ENCODE measurements around the gene UBE2N. TPM values are rescaled to one million over a fixed set of nuclear protein-coding genes. Genes with fewer than 3 reads are reported as not detected.

UBE2N gene
- total and polyA plus RNA-seq, 2 donors (not counting 3 experiments of a cell fraction or from before 2014, with no cell fraction given): 59.2 to 125 TPM

DNA sequence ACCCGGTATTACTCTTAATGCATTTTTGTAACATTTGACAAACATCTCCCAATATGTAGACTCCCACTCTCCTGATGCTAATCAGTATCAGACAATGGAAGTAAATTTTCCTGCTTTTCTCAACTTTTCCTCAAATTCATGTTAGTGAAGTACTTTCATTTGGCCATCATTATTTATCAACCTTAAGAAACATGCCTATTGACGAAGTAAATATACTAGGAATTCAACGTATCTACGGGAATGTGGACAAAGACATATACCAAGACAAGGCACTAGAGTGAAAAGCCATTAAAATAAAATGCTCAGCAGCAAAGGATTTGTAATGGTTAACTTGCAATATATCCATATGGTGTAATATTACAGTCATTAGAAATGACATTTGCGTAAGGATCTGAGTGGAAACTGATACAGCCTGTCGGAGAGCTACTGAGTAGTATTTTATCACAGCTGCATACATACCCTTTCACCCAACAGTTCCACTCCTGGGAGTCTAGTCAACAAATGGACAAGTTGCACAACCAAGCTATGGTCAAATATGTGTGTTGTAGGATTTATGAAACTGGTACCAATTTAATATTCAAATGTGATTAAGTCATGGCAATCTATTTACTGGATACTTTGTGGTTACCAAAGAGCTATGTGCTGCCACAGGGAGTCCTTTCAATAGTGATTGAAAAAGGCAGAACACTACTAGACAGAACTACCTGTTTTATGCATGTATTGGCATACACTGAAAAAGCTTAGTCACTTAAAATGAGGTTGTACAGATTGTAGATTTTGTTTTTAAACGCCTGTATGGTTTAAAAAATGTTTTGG lies 37.6 kb downstream of the UBE2N start:
- H3K4me2 ChIP-seq (ENCODE audit: insufficient read depth, low read length): no peak overlapping the region
- no peak overlapping the region for H3K4me3 ChIP-seq (replicated peaks in 1 of 3; ENCODE audit: insufficient read depth in 1 of 3, low read depth in 1 of 3, low read length in 3 of 3)
- peak; percentile 4 for TF ChIP-seq POLR2AphosphoS5 (IDR thresholded peaks at IDR 0.05; ENCODE audit: insufficient read depth, low read depth, low read length)
- no peak for TF ChIP-seq EZH2 (IDR thresholded peaks at IDR 0.05; ENCODE audit: borderline replicate concordance, low read depth, low read length, severe bottlenecking)
- H3K27ac ChIP-seq (ENCODE audit: insufficient read depth, low read depth, low read length): no peak overlapping the region
- H3K79me2 ChIP-seq (ENCODE audit: control insufficient read depth, insufficient read depth, low read length): no peaks in the 10 kb centered on the region
- no peak overlapping the region for H2AFZ ChIP-seq (ENCODE audit: low read depth, low read length)
- H4K20me1 ChIP-seq (replicated peaks; ENCODE audit: control insufficient read depth, extremely low read depth, insufficient read depth, low read length): no peaks in the 10 kb centered on the region
- dilution Hi-C loops (cut with MboI; ENCODE audit: extremely low pct_ligation_motif_present, low sequenced_read_pairs) (no loop called here), intact Hi-C loops (cut with micrococcal nuclease) (no loop called here)
- peaks cover 6% of the 10 kb centered on the region in 2 experiments for H3K36me3 ChIP-seq (ENCODE audit: control insufficient read depth in 2 of 2, extremely low read depth in 1 of 2, insufficient read depth in 2 of 2, low read length in 2 of 2)
- CTCF ChIA-PET: interaction anchor here (0.5 to 2.6 kb wide), 5 partner anchors 16 to 1881 kb away, joined by 3 to 12 read pairs (median 10); no protein-coding TSS in a partner anchor
- peaks cover 3% of the 10 kb centered on the region for H3K9me1 ChIP-seq (replicated peaks; ENCODE audit: control insufficient read depth, extremely low read depth, insufficient read depth, low read length)
- no TSS peak for BruUV-seq (replicated peaks)
- no peaks in the 10 kb centered on the region for H3K9me3 ChIP-seq (replicated peaks; ENCODE audit: control insufficient read depth, insufficient read depth, low read length)
- H3K9ac ChIP-seq (replicated peaks; ENCODE audit: extremely low read depth, insufficient read depth, low read length): no peak overlapping the region
- POLR2A ChIA-PET: no interaction called here
- H3K4me1 ChIP-seq (ENCODE audit: control insufficient read depth, extremely low read depth, insufficient read depth, low read length): peaks cover 5% of the 10 kb centered on the region
- DNase-seq (ENCODE audit: low read depth, low spot score) (no peak), FAIRE-seq (no peak)
- no peaks in the 10 kb centered on the region for H3K27me3 ChIP-seq (ENCODE audit: control insufficient read depth in 2 of 2, insufficient read depth in 2 of 2, low read length in 2 of 2)

DNA sequence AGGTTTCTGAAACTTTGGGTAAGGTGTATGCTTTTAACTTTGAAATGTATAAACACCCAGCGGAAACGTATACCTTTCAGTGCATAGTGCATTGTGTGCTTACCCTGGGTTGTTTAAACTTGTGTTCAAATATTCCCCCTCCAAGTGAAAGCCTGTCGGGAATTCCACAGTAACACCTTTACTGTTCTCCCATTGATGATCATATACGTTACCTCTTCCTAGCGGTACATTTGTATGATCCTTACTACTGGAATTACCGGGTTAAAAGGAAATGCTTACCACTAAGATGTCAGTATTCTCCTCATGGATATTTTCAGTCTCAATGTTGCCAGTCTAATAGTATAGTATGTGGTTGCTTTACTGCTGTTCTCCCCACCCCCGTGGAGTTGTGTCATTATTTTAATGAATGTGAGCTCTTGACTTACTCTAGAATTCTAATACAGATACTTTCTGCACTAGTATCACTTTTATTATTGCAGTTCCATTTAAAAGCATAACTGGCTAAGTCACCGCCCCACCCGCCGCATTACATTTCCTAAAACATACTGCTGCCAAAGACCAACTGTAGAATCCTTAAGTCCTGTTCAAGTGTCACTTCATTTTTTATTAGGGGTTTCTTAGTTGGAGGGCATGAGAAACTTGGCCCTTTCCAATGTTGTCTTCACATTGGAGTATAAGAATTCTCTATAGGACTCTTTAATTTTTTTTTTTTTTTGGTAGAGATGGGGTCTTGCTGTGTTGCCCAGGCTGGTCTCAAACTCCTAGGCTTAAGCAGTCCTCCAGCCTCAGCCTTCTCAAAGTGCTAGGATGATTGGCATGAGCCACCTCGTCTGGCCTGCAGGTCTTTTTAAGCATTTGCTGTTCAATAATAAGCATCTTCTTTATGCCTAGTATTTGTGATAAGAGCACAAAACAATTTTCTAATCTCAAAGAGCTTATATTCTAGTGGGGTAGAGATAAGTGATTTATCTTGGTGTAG lies 39.1 kb downstream of the UBE2N start:
- H3K9ac ChIP-seq (replicated peaks; ENCODE audit: extremely low read depth, insufficient read depth, low read length): no peak overlapping the region
- peaks cover 4% of the 10 kb centered on the region for H3K79me2 ChIP-seq (ENCODE audit: control insufficient read depth, insufficient read depth, low read length)
- ChIA-PET CTCF (interaction anchor here (1.6 to 2.6 kb wide), 3 partner anchors 17 to 415 kb away, joined by 3 to 12 read pairs (median 10); no protein-coding TSS in a partner anchor), POLR2A (no interaction called here)
- H2AFZ ChIP-seq (ENCODE audit: low read depth, low read length): no peak overlapping the region
- no TSS peak for BruUV-seq (replicated peaks)
- no peak overlapping the region for H3K4me2 ChIP-seq (ENCODE audit: insufficient read depth, low read length)
- FAIRE-seq: no peak
- no peaks in the 10 kb centered on the region for H3K4me1 ChIP-seq (ENCODE audit: control insufficient read depth, extremely low read depth, insufficient read depth, low read length)
- H4K20me1 ChIP-seq (replicated peaks; ENCODE audit: control insufficient read depth, extremely low read depth, insufficient read depth, low read length): no peaks in the 10 kb centered on the region
- DNase-seq (ENCODE audit: low read depth, low spot score): no peak
- dilution Hi-C loops (cut with MboI; ENCODE audit: extremely low pct_ligation_motif_present, low sequenced_read_pairs) (no loop called here), intact Hi-C loops (cut with micrococcal nuclease) (no loop called here)
- peaks cover 3% of the 10 kb centered on the region for H3K9me1 ChIP-seq (replicated peaks; ENCODE audit: control insufficient read depth, extremely low read depth, insufficient read depth, low read length)
- H3K9me3 ChIP-seq (replicated peaks; ENCODE audit: control insufficient read depth, insufficient read depth, low read length): no peaks in the 10 kb centered on the region
- TF ChIP-seq POLR2AphosphoS5 (IDR thresholded peaks at IDR 0.05; ENCODE audit: insufficient read depth, low read depth, low read length) (no peak), JUN (IDR thresholded peaks at IDR 0.05; ENCODE audit: borderline replicate concordance, insufficient read depth, insufficient read length, low read depth) (no peak), FOS (IDR thresholded peaks at IDR 0.05; ENCODE audit: borderline replicate concordance, insufficient read depth, low read length) (no peak), EZH2 (IDR thresholded peaks at IDR 0.05; ENCODE audit: borderline replicate concordance, low read depth, low read length, severe bottlenecking) (no peak), GATA2 (IDR thresholded peaks at IDR 0.05; ENCODE audit: insufficient read depth, insufficient read length, low read depth, low read length) (no peak), MYC (IDR thresholded peaks at IDR 0.05; ENCODE audit: low read depth, low read length) (no peak), POLR2A (IDR thresholded peaks at IDR 0.05; ENCODE audit: low read depth, low read length) (no peak)
- TF ChIP-seq, protein P1, sequence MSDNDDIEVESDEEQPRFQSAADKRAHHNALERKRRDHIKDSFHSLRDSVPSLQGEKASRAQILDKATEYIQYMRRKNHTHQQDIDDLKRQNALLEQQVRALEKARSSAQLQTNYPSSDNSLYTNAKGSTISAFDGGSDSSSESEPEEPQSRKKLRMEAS (IDR thresholded peaks at IDR 0.05; ENCODE audit: insufficient read depth, insufficient read length): no peak
- TF ChIP-seq, protein P2, sequence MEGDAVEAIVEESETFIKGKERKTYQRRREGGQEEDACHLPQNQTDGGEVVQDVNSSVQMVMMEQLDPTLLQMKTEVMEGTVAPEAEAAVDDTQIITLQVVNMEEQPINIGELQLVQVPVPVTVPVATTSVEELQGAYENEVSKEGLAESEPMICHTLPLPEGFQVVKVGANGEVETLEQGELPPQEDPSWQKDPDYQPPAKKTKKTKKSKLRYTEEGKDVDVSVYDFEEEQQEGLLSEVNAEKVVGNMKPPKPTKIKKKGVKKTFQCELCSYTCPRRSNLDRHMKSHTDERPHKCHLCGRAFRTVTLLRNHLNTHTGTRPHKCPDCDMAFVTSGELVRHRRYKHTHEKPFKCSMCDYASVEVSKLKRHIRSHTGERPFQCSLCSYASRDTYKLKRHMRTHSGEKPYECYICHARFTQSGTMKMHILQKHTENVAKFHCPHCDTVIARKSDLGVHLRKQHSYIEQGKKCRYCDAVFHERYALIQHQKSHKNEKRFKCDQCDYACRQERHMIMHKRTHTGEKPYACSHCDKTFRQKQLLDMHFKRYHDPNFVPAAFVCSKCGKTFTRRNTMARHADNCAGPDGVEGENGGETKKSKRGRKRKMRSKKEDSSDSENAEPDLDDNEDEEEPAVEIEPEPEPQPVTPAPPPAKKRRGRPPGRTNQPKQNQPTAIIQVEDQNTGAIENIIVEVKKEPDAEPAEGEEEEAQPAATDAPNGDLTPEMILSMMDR (IDR thresholded peaks at IDR 0.05; ENCODE audit: extremely low read depth in 1 of 2, insufficient read depth in 1 of 2, low read depth in 1 of 2, low read length in 2 of 2): no peak
- H3K36me3 ChIP-seq (ENCODE audit: control insufficient read depth in 2 of 2, extremely low read depth in 1 of 2, insufficient read depth in 2 of 2, low read length in 2 of 2): peaks cover 8 to 15% of the 10 kb centered on the region in 2 experiments
- H3K27me3 ChIP-seq (ENCODE audit: control insufficient read depth in 2 of 2, insufficient read depth in 2 of 2, low read length in 2 of 2): no peaks in the 10 kb centered on the region
- H3K4me3 ChIP-seq (replicated peaks in 1 of 3; ENCODE audit: insufficient read depth in 1 of 3, low read depth in 1 of 3, low read length in 3 of 3): no peak overlapping the region
- H3K27ac ChIP-seq (ENCODE audit: insufficient read depth, low read depth, low read length): no peak overlapping the region

Measured in endothelial cell of umbilical vein (primary cell).